Esophagus squamous epithelium (tissue), 4 donors: ENCODE measurements around the gene TRIM41.

Experiments used
- POLR2A ChIP-seq, 4 donors: fragments of 450-650 bp; IDR thresholded peaks; one replicate each; pipeline ENCODE4 v1.6.1; 2017; ENCODE audit warnings: antibody characterized with exemption in 4 of 4, mild to moderate bottlenecking in 4 of 4, moderate library complexity in 3 of 4
- TF ChIP-seq, protein P1 (sequence below), 6 experiments: fragments of 450-650 bp in 4 of 6; fragments of 200-600 bp in 2 of 6; sonication (generic) in 2 of 6; IDR thresholded peaks; one replicate each; pipeline ENCODE4 v1.5.1; 2016 to 2019; ENCODE audit warnings: antibody characterized with exemption in 6 of 6, mild to moderate bottlenecking in 4 of 6, moderate library complexity in 4 of 6

DNA sequence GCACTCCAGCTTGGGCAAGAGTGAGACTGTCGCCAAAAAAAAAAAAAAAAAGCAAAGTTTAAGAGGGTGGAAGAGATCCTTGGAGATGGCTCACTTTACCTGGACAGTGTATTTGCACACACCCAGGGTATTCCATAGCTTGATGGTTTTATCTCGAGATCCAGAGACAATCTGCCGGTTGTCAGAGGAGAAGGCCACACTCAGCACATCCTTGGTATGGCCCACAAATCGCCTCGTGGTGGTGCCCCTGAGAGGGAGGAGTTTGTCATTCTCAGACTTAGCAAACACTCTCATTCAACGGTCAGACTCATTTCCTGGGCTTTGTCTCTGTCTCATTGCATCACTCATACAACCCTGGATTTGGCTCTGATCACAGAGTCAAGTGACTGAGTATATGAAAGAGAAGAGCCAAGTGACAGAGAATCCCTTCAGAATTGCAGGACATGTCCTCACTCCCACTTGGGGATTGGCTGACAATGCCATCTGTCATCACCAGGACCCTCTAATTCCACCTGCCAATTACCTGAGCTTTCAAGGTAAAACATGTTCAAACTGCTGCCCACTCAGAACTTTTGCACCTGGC, 18.4 kb downstream of the TRIM41 start:
- TF ChIP-seq, protein P1, sequence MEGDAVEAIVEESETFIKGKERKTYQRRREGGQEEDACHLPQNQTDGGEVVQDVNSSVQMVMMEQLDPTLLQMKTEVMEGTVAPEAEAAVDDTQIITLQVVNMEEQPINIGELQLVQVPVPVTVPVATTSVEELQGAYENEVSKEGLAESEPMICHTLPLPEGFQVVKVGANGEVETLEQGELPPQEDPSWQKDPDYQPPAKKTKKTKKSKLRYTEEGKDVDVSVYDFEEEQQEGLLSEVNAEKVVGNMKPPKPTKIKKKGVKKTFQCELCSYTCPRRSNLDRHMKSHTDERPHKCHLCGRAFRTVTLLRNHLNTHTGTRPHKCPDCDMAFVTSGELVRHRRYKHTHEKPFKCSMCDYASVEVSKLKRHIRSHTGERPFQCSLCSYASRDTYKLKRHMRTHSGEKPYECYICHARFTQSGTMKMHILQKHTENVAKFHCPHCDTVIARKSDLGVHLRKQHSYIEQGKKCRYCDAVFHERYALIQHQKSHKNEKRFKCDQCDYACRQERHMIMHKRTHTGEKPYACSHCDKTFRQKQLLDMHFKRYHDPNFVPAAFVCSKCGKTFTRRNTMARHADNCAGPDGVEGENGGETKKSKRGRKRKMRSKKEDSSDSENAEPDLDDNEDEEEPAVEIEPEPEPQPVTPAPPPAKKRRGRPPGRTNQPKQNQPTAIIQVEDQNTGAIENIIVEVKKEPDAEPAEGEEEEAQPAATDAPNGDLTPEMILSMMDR (IDR thresholded peaks at IDR 0.05) = no peak
- no peak for TF ChIP-seq POLR2A (IDR thresholded peaks at IDR 0.05)
